ENCODE results near the gene RIMOC1.

RIMOC1 gene

GRCh38 chr5:41877408-41877807 is 26.7 kb upstream of the RIMOC1 start:
- no peak overlapping the region for H3K4me3 ChIP-seq (ENCODE audit: low read depth, low read length)
- in situ Hi-C loops (cut with HindIII; ENCODE audit: low sequenced_read_pairs) = no loop called here
- no peak for DNase-seq (ENCODE audit: low read depth, low spot score)
- no peak for TF ChIP-seq CTCF (IDR thresholded peaks at IDR 0.05; ENCODE audit: low read depth, low read length)

- H3K4me3 ChIP-seq (ENCODE audit: low read depth, low read length) = no peak overlapping the region
- no peak for TF ChIP-seq CTCF (IDR thresholded peaks at IDR 0.05; ENCODE audit: low read depth, low read length)
- in situ Hi-C loops (cut with HindIII; ENCODE audit: low sequenced_read_pairs) = no loop called here
- no peak for DNase-seq (ENCODE audit: low read depth, low spot score)
Measured at GRCh38 chr5:41878173-41878572, 26.0 kb upstream of the RIMOC1 start.

GRCh38 chr5:41878643-41879478 is 25.3 kb upstream of the RIMOC1 start:
- DNase-seq (ENCODE audit: low read depth, low spot score) = no peak
- TF ChIP-seq CTCF (IDR thresholded peaks at IDR 0.05; ENCODE audit: low read depth, low read length) = no peak
- in situ Hi-C loops (cut with HindIII; ENCODE audit: low sequenced_read_pairs) = no loop called here
- H3K4me3 ChIP-seq (ENCODE audit: low read depth, low read length) = no peak overlapping the region

GRCh38 chr5:41882765-41883164 is 21.4 kb upstream of the RIMOC1 start:
- TF ChIP-seq CTCF (IDR thresholded peaks at IDR 0.05; ENCODE audit: low read depth, low read length) = no peak
- in situ Hi-C loops (cut with HindIII; ENCODE audit: low sequenced_read_pairs) = no loop called here
- H3K4me3 ChIP-seq (ENCODE audit: low read depth, low read length) = no peak overlapping the region
- no peak for DNase-seq (ENCODE audit: low read depth, low spot score)

- no peak for TF ChIP-seq CTCF (IDR thresholded peaks at IDR 0.05; ENCODE audit: low read depth, low read length)
Measured at GRCh38 chr5:41883243-41883642, 20.9 kb upstream of the RIMOC1 start.

GRCh38 chr5:41883936-41884335 is 20.2 kb upstream of the RIMOC1 start:
- no peak for DNase-seq (ENCODE audit: low read depth, low spot score)
- TF ChIP-seq CTCF (IDR thresholded peaks at IDR 0.05; ENCODE audit: low read depth, low read length) = no peak
- in situ Hi-C loops (cut with HindIII; ENCODE audit: low sequenced_read_pairs) = no loop called here
- H3K4me3 ChIP-seq (ENCODE audit: low read depth, low read length) = no peak overlapping the region

More at GRCh38 chr5:41883243-41883642, 20.9 kb upstream of the RIMOC1 start:
- no peak overlapping the region for H3K4me3 ChIP-seq (ENCODE audit: low read depth, low read length)
- no peak for DNase-seq (ENCODE audit: low read depth, low spot score)
- in situ Hi-C loops (cut with HindIII; ENCODE audit: low sequenced_read_pairs) = no loop called here

Measured in astrocyte of the spinal cord (primary cell).